B cell (primary cell): ENCODE results near the gene ARNT2. TPM values are rescaled to one million over a fixed set of nuclear protein-coding genes. Genes with fewer than 3 reads are reported as not detected.

Experiments used
- ATAC-seq: fragments of 200-7000 bp; cut with Tn5 transposase; one replicate; pipeline ENCODE4 v1.10.0; 2021; ENCODE audit warnings: low read depth, mild to moderate bottlenecking, moderate number of reproducible peaks, moderate library complexity
- CTCF ChIA-PET: fragments of 350-600 bp; sonication (Branson Sonifier 250); formaldehyde crosslinking; loops from one replicate; lab custom pipeline; 2021; ENCODE audit warnings: antibody characterized with exemption, inconsistent platforms; lab: Charles Lee
- POLR2A ChIA-PET: fragments of 350-600 bp; sonication (Branson Sonifier 250); formaldehyde crosslinking; loops from one replicate; lab custom pipeline; 2021; ENCODE audit warnings: antibody characterized with exemption; lab: Charles Lee
- DNase-seq: peaks from one replicate; pipeline ENCODE4 v3.0.0; 2013
- H2AFZ ChIP-seq: 2 replicates; pipeline ENCODE4 v1.6.1; 2012; ENCODE audit warnings: mild to moderate bottlenecking, low read depth, low read length; ENCODE audit not compliant: insufficient read depth, poor library complexity, severe bottlenecking
- H3K27ac ChIP-seq, 2 donors: 1 replicate in 1 of 2; 2 replicates in 1 of 2; pipeline ENCODE4 v1.5.1; 2012 to 2013; ENCODE audit warnings: low read length in 2 of 2, mild to moderate bottlenecking in 2 of 2, moderate library complexity in 1 of 2
- H3K27me3 ChIP-seq, 4 experiments: fragments of 200-600 bp in 1 of 4; sonication (generic) in 1 of 4; replicated peaks in 1 of 4; 1 replicate in 2 of 4; 2 replicates in 2 of 4; pipeline versions ENCODE4 v1.6.1 to v1.7.0; 2013 to 2016; ENCODE audit warnings: low read length in 3 of 4, mild to moderate bottlenecking in 2 of 4, mixed read lengths in 1 of 4, moderate library complexity in 1 of 4; ENCODE audit not compliant: insufficient read depth in 4 of 4, control insufficient read depth in 3 of 4; ENCODE audit errors: control extremely low read depth in 1 of 4
- H3K36me3 ChIP-seq, 2 experiments: replicated peaks in 1 of 2; 1 replicate in 1 of 2; 2 replicates in 1 of 2; pipeline versions ENCODE4 v1.6.1 to v1.7.1; 2013; ENCODE audit warnings: low read length in 1 of 2; ENCODE audit not compliant: insufficient read depth in 2 of 2, control insufficient read depth in 1 of 2; ENCODE audit errors: control extremely low read depth in 1 of 2, extremely low read depth in 1 of 2
- H3K4me1 ChIP-seq, 2 donors: fragments of 200-600 bp in 1 of 2; sonication (generic) in 1 of 2; 1 replicate in 1 of 2; 2 replicates in 1 of 2; pipeline versions ENCODE4 v1.5.1 to v1.6.1; 2013 to 2017; ENCODE audit warnings: low read length in 2 of 2; ENCODE audit not compliant: control insufficient read depth in 2 of 2, insufficient read depth in 2 of 2
- H3K4me2 ChIP-seq: replicated peaks from 2 replicates; pipeline ENCODE3; 2012; ENCODE audit warnings: mild to moderate bottlenecking, low read depth, low read length; ENCODE audit not compliant: poor library complexity, severe bottlenecking
- H3K4me3 ChIP-seq, 5 experiments: fragments of 200-600 bp in 1 of 5; sonication (generic) in 1 of 5; 1 replicate in 3 of 5; 2 replicates in 2 of 5; pipeline versions ENCODE4 v1.5.1 to v1.7.0; 2011 to 2016; ENCODE audit warnings: low read length in 4 of 5, mild to moderate bottlenecking in 4 of 5, low read depth in 2 of 5, control low read depth in 1 of 5, moderate library complexity in 1 of 5; ENCODE audit not compliant: insufficient read depth in 1 of 5; ENCODE audit errors: control extremely low read depth in 1 of 5, extremely low read depth in 1 of 5
- H3K79me2 ChIP-seq: fragments of 200-600 bp; sonication (generic); one replicate; pipeline ENCODE4 v1.6.0; 2016; ENCODE audit warnings: low read length; ENCODE audit not compliant: control insufficient read depth, insufficient read depth
- H3K9ac ChIP-seq: fragments of 200-600 bp; sonication (generic); 2 replicates; pipeline ENCODE4 v1.6.1; 2017; ENCODE audit warnings: mild to moderate bottlenecking, low read length, moderate library complexity
- H3K9me3 ChIP-seq, 3 donors: one replicate each; pipeline versions ENCODE4 v1.6.1 to v1.7.1; 2013; ENCODE audit warnings: low read length in 2 of 3; ENCODE audit not compliant: control insufficient read depth in 2 of 3, insufficient read depth in 1 of 3; ENCODE audit errors: control extremely low read depth in 1 of 3
- H4K20me1 ChIP-seq: 2 replicates; pipeline ENCODE4 v1.6.0; 2012; ENCODE audit warnings: mild to moderate bottlenecking, low read length; ENCODE audit not compliant: insufficient read depth, control insufficient read depth, poor library complexity, severe bottlenecking
- H3K27ac Mint-ChIP-seq: one replicate; pipeline ENCODE4 v1.8.0; 2021; ENCODE audit warnings: mixed read lengths
- H3K27me3 Mint-ChIP-seq: one replicate; pipeline ENCODE4 v1.8.0; 2021; ENCODE audit warnings: mixed read lengths
- H3K4me1 Mint-ChIP-seq: one replicate; pipeline ENCODE4 v1.8.0; 2021; ENCODE audit warnings: mixed read lengths
- H3K4me3 Mint-ChIP-seq: one replicate; pipeline ENCODE4 v1.8.0; 2021; ENCODE audit warnings: mixed read lengths
- H3K9me3 Mint-ChIP-seq: one replicate; pipeline ENCODE4 v1.8.0; 2022; ENCODE audit warnings: mixed read lengths; ENCODE audit not compliant: insufficient read depth
- CTCF ChIP-seq: fragments of 200-600 bp; IDR thresholded peaks from one replicate; pipeline ENCODE4 v1.8.0; 2022; ENCODE audit warnings: antibody characterized with exemption, mild to moderate bottlenecking
- EZH2 ChIP-seq: IDR thresholded peaks from 2 replicates; pipeline ENCODE4 v1.6.1; 2012; ENCODE audit warnings: borderline replicate concordance, low read depth, mild to moderate bottlenecking, moderate library complexity, low read length; ENCODE audit not compliant: insufficient read depth, poor library complexity, severe bottlenecking
- WGBS: methylation state at CpG from one replicate; pipeline ENCODE4 v1.1.5; 2013; ENCODE audit warnings: missing lambda C conversion rate; ENCODE audit not compliant: insufficient coverage; 5-methylcytosine and 5-hydroxymethylcytosine counted together
- intact Hi-C: fragments of 100-400 bp; cut with micrococcal nuclease; formaldehyde crosslinking; loops from one replicate; pipeline ENCODE4 v1.10.0; 2022
- polyA plus RNA-seq: library from polyadenylated mRNA; depleted of rRNA; stranded (reverse); fragments of >200 nt; gene quantifications from 2 replicates; pipeline ENCODE4 v1.2.3, GENCODE V29; 2012
- total RNA-seq, 2 donors: library from RNA; stranded (reverse); fragments of 120-200 nt in 1 of 2; gene quantifications; 1 replicate in 1 of 2; 2 replicates in 1 of 2; pipeline versions ENCODE4 v1.2.3 to v1.2.4, GENCODE V29; 2013 to 2022

ARNT2 gene
- total and polyA plus RNA-seq, 2 donors (not counting 1 experiment from before 2014, with no cell fraction given): not detected

GRCh38 chr15:80596521-80596976, 192.4 kb downstream of the ARNT2 start:
- H3K79me2 ChIP-seq: no peaks in the 10 kb centered on the region
- Mint-ChIP-seq H3K27ac (no peak overlapping the region), H3K4me1 (no peaks in the 10 kb centered on the region), H3K4me3 (no peak overlapping the region), H3K9me3 (no peaks in the 10 kb centered on the region), H3K27me3 (peaks cover 11% of the 10 kb centered on the region)
- WGBS: 96% methylated on average over 7 of the region's 7 CpGs
- ChIA-PET POLR2A (no interaction called here), CTCF (no interaction called here)
- no peak overlapping the region for H3K4me3 ChIP-seq
- H3K27me3 ChIP-seq: peaks cover 0 to 3% (median 0%) of the 10 kb centered on the region in 4 experiments
- H3K9me3 ChIP-seq: peaks cover 0 to 1% (median 0%) of the 10 kb centered on the region in 3 donors
- TF ChIP-seq CTCF: no peak
- TF ChIP-seq EZH2: no peak
- H3K4me2 ChIP-seq: no peak overlapping the region
- intact Hi-C loops: no loop called here
- no peak overlapping the region for H3K27ac ChIP-seq
- no peaks in the 10 kb centered on the region for H3K4me1 ChIP-seq
- no peak overlapping the region for H2AFZ ChIP-seq
- ATAC-seq: no peak
- H4K20me1 ChIP-seq: no peaks in the 10 kb centered on the region
- no peak overlapping the region for H3K9ac ChIP-seq
- DNase-seq: no peak
- H3K36me3 ChIP-seq: no peaks in the 10 kb centered on the region

- ChIA-PET CTCF (no interaction called here), POLR2A (no interaction called here)
- no peaks in the 10 kb centered on the region for H4K20me1 ChIP-seq
- H3K79me2 ChIP-seq: no peaks in the 10 kb centered on the region
- H3K4me2 ChIP-seq: no peak overlapping the region
- peaks cover 11% of the 10 kb centered on the region for H3K27me3 Mint-ChIP-seq
- H3K4me3 Mint-ChIP-seq: no peak overlapping the region
- H3K9ac ChIP-seq: no peak overlapping the region
- H3K4me3 ChIP-seq: no peak overlapping the region
- H3K9me3 Mint-ChIP-seq: no peaks in the 10 kb centered on the region
- peaks cover 0 to 1% (median 0%) of the 10 kb centered on the region in 3 donors for H3K9me3 ChIP-seq
- no peak overlapping the region for H3K27ac Mint-ChIP-seq
- no peaks in the 10 kb centered on the region for H3K4me1 ChIP-seq
- TF ChIP-seq EZH2 (no peak), CTCF (no peak)
- H3K4me1 Mint-ChIP-seq: no peaks in the 10 kb centered on the region
- ATAC-seq (no peak), DNase-seq (no peak)
- intact Hi-C loops: no loop called here
- no peak overlapping the region for H3K27ac ChIP-seq
- H2AFZ ChIP-seq: no peak overlapping the region
- 99% methylated on average over 9 of the region's 10 CpGs for WGBS
- H3K27me3 ChIP-seq: peaks cover 0 to 3% (median 0%) of the 10 kb centered on the region in 4 experiments
- no peaks in the 10 kb centered on the region for H3K36me3 ChIP-seq
These were observed 192.9 kb downstream of the ARNT2 start for GRCh38 chr15:80597076-80597475.
